Activated CD8-positive, alpha-beta memory T cell treated with anti-CD3 and anti-CD28 coated beads for 36 hours (primary cell): Measurements from ENCODE around the gene MAP3K14. TPM values are rescaled to one million over a fixed set of nuclear protein-coding genes. Genes with fewer than 3 reads are reported as not detected.

Experiments
- CTCF ChIA-PET: fragments of 350-600 bp; sonication (Branson Sonifier 250); formaldehyde crosslinking; loops from one replicate; lab custom pipeline; 2021; ENCODE audit warnings: antibody characterized with exemption; lab: Charles Lee
- POLR2A ChIA-PET: fragments of 350-600 bp; sonication (Branson Sonifier 250); formaldehyde crosslinking; loops from one replicate; lab custom pipeline; 2021; ENCODE audit warnings: antibody characterized with exemption; lab: Charles Lee
- total RNA-seq, 2 experiments: library from RNA; stranded (reverse); gene quantifications; one replicate each; pipeline ENCODE4 v1.2.3, GENCODE V29; 2021

MAP3K14 gene
- total RNA-seq, 2 experiments from 2014 or later, result 47.5 to 51.6 TPM

DNA sequence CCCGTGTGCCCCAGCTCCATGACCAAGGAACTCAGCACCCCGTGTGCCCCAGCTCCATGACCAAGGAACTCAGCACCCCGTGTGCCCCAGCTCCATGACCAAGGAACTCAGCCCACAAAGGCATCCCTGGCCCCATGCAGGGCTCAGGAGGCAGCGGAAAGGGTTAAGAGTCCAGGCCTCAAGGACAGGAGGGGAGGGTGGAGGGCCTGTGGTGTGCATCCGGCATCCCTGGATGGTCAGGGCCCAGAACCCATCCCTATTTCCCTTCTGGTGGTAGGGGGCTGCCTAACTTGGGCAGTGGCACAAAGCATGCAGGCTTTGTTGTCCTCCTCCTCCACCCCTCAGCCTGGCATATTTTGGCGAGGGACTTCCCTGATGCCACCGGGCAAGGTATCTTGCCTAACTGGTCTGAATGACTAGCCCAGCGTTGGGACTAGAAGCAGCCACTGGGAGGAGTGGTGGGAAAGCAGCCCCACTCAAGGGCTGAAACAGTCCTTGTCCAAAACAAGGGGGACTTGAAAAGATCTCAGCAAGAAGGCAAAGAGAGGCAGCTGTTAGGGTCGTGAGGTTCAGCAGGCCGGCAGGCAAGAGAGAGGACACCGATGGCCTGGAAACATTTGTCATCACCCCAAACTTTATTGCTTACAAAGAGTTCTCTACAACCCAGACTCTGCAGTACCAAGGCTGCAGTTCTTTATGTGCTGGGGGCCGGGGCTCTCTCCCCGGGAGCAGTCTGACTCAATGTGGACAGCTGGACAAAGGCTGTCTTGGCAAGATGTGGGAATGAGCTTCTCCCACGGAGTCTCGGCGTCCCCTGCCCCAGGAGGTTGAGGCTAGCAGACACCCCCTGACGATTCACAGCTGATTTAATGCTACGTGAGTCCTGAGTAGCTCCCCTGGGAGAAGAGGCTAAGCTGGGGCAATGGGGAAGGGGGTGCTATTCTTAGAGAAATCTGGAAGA is 54.0 kb downstream of the MAP3K14 start:
- POLR2A ChIA-PET, result interaction anchor here (0.8 to 1.3 kb wide), 2 partner anchors 38 to 130 kb away, joined by 3 read pairs; no protein-coding TSS in a partner anchor
- CTCF ChIA-PET, result interaction anchor here (1.2 to 6.0 kb wide), 3 partner anchors 14 to 122 kb away, joined by 3 to 32 read pairs (median 4); no protein-coding TSS in a partner anchor

DNA sequence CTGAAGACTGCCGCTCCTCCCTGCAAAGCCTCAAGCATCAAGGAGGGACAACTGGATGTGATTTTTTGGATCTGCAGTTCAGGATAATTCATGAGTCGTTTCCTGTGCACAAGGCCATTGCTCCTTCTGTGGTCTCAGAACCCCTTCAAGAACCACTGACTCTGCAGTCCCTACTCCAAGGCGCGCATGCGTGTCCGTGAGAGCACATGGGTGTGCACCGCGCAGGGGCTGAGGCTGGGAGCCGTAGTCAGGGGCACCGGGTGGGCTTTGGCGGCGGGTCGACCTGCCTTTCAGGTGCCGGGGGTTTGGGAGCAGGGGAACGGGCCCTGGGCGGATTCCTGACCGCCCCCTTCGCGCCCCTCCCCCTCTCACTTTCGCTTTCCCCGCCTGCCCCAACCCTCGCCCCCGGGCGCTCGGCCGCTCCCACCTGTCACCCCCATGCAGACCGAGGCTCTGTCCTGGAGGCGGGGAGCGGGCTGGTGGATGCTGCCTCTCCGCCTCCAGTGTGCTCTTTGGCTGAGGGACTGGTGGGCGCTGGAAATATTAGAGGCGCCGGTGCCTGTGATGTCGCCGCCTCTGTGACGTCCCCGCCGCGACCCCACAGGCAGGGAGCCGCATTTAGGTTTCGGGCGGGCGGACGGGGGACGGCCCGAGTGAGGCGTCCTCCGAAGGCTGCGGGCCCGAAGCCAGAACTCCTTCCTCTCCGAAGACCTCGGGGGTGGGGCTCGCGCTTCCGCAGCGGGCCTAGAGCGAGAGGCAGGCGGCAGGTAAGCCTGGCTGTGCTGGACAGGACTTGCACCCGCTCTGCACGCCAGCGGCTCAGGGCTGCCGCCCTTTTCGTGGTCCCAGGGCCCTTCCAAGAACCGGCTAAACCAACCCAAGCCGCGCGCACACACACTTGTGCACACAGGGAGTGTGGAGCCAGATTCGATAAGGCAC is 55.0 kb downstream of the MAP3K14 start, which contains the start of gene SPATA32:
TSS of gene SPATA32 (minus strand) at position 518 of the 939 bp plus-strand sequence. CDS start at position 440, 78 bp downstream.
- POLR2A ChIA-PET, result interaction anchor here (1.3 kb wide), 1 partner anchor 131 kb away, joined by 3 read pairs; no protein-coding TSS in a partner anchor
- CTCF ChIA-PET, result interaction anchor here (1.3 to 6.0 kb wide), 3 partner anchors 13 to 56 kb away, joined by 3 to 32 read pairs (median 4); no protein-coding TSS in a partner anchor

DNA sequence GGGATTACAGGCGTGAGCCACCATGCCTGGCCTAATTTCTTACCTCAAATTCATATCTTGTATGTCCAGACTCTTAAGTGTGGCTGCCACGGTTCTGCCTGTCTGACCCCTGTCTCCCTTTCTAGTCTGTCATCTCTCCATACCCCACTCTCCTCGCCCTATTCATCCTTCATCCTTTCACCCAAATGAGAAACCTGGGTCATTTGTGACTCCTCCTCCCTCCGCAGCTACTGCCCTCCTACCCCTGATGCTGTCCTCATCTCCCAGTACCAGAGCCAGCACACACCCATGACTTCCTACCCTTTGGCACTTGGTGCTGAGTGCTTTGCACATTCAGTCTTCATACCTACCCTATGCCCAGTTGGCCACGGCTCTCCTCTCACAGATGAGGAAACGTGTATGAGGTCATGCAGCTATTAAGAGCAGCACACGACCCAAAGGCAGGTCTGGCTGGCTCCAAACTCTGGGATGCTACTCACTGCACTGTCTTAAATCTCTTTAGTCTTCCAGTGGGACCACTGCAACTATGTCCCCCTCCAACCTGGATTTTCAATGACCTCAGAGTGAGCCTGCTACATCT is 56.5 kb downstream of the MAP3K14 start:
- POLR2A ChIA-PET, result no interaction called here
- CTCF ChIA-PET, result interaction anchor here (0.6 to 1.5 kb wide), 3 partner anchors 12 to 43 kb away, joined by 3 to 4 read pairs (median 3); no protein-coding TSS in a partner anchor

DNA sequence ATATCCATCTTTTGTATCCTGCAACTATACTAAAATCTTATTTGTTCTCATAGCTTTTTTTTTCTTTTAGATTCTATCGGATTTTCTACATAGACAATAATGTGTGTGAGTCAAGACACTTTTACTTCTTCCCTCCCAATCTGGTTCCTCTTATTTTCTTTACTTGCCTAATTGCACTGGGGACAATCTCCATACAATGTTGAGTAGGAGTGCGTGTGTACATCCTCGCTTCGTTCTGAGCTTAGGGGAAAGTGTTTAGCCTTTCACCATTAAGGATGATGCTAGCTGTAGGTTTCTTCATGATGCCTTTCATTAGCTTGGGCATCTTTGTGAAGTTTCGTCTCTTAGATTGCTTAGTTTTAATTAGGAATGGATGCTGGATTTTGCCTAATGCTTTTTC is 57.8 kb downstream of the MAP3K14 start:
- ChIA-PET CTCF (interaction anchor here (0.6 to 1.1 kb wide), 5 partner anchors 10 to 102 kb away, joined by 3 to 4 read pairs (median 3); no protein-coding TSS in a partner anchor), POLR2A (interaction anchor here (0.5 to 0.6 kb wide), 2 partner anchors 130 to 403 kb away, joined by 7 to 12 read pairs; no protein-coding TSS in a partner anchor)

DNA sequence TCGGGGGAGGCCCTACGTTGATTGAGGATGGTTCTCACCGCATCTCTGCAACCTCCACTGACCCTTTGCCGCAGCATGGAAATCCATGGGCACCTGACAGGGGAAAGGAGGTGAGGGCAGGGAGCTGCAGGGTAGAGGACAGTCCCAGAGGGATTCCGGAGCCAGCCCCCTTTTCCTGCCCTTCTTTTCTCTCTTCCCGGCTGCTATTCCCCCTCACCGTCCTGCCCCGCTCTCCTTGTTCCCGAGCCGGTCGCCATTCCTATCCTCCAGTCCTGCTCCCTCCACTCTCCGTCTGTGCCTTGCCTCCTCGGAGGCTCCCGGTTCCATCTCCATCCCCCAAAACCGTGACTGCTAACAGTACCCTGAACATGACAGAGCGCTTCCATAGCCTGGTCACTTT is 59.7 kb downstream of the MAP3K14 start:
- POLR2A ChIA-PET, result interaction anchor here (1.7 kb wide), 1 partner anchor 9 kb away, joined by 5 read pairs; no protein-coding TSS in a partner anchor
- CTCF ChIA-PET, result interaction anchor here (0.6 to 2.2 kb wide), 8 partner anchors 8 to 128 kb away, joined by 3 to 9 read pairs (median 4); no protein-coding TSS in a partner anchor

DNA sequence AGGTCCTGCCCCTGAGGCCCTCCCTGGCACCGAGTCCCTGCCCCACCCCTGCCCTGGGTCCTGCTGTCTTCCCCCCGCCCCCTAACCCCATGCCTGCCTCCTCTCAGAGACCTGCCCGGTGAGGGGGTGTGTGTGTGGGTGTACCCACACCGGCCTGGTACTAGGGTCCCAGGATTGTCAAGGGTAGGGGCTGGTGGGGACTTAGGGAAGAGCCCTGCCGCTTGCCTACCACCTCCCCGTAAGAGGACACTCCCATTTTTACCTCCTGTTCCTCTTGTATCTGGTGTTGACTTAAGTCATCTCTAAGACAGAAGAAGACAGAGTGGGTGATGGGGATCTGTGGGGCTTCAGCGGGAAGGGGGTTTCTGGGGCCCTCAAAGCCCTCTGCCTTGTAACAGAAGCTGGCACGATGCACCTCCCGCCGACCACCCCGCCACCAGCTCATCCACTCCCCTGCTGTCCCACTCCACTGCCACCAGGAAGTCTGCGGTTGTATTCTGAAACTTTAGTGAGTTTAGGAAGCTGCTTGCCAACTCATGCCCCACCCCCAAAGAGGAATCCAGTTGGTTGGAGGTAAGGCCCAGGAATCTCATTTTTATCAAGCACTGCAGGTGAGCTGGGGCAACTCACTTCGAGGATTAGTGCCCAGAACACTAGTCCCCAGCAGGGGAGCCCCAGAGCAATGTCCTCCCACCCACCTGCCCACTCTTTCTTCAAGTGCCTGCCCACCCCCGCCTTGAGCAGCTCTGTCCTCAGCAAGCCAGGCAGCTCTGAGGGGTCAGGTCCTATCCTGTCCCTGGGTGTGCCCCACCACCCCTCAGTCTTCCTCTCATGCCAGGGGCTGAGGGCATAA is 60.5 kb downstream of the MAP3K14 start:
- ChIA-PET CTCF (interaction anchor here (0.7 to 2.2 kb wide), 10 partner anchors 21 to 129 kb away, joined by 3 to 9 read pairs (median 4); partner anchors contain the start of genes ACBD4 and HEXIM1), POLR2A (interaction anchor here (1.7 kb wide), 1 partner anchor 8 kb away, joined by 5 read pairs; no protein-coding TSS in a partner anchor)

DNA sequence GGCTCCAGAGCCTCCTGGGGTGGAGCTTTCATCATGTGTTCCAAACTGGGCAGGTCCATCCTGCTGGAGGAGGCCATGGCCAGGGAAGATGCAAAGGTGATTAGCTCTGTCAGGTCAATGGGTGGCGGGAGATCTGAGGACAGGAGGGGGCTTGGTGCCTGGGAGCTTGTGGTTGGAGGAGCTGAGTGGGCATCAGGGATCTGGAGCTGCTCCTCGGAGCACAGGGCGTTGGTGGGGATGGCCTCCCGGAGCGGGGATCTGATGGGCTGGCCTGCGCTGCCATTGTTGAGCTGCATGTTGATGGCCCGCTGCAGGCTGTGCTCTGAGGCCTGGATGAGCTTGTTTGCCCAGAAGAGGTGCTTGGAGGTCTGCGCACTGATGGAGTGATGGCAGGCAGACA is 61.5 kb downstream of the MAP3K14 start:
- POLR2A ChIA-PET, result interaction anchor here (1.1 kb wide), 1 partner anchor 26 kb away, joined by 3 read pairs; no protein-coding TSS in a partner anchor
- CTCF ChIA-PET, result interaction anchor here (0.9 to 2.2 kb wide), 5 partner anchors 19 to 120 kb away, joined by 3 to 5 read pairs (median 4); partner anchors contain the start of genes ACBD4 and HEXIM1

DNA sequence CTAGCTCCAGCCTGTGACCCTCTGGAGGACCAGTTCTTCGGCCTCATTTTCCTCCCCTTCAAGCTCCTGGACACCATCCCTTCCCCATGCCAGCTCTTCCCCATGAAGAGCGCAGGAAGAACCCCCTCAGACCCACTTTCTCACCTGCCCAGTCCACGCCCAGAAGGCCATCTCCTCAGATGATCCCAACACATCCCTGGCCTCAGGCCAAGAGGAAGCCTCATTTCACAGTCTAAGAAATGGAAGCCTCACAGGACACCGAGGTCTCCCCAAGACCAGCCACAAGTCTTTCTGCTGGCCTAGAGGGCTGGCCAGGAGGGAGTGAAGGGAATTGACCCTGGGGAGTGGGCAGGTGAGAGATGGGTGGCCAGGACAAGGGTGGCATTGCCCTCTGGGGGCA is 62.9 kb downstream of the MAP3K14 start:
- ChIA-PET CTCF (interaction anchor here (1.4 to 1.9 kb wide), 4 partner anchors 18 to 132 kb away, joined by 3 to 9 read pairs (median 4); partner anchors contain the start of gene ACBD4), POLR2A (interaction anchor here (0.5 to 0.9 kb wide), 2 partner anchors 20 to 25 kb away, joined by 6 to 11 read pairs; no protein-coding TSS in a partner anchor)

DNA sequence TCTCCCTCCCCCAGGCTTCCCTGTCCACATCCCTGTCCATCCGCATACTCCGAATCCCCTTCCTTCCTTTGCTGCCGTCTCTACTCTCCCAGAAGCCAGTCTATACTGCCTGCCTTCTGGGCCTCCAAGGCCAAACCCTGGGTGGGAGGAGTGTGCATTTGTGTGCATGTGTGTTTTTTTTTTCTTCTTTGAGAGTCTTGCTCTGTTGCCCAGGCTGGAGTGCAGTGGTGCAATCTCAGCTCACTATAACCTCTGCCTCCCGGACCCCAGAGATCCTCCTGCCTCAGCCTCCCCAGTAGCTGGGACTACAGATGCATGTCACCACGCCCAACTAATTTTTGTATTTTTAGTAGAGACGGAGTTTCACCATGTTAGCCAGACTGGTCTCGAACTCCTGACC is 63.6 kb downstream of the MAP3K14 start:
- POLR2A ChIA-PET, result interaction anchor here (0.7 to 0.9 kb wide), 2 partner anchors 24 to 32 kb away, joined by 3 to 11 read pairs; no protein-coding TSS in a partner anchor

DNA sequence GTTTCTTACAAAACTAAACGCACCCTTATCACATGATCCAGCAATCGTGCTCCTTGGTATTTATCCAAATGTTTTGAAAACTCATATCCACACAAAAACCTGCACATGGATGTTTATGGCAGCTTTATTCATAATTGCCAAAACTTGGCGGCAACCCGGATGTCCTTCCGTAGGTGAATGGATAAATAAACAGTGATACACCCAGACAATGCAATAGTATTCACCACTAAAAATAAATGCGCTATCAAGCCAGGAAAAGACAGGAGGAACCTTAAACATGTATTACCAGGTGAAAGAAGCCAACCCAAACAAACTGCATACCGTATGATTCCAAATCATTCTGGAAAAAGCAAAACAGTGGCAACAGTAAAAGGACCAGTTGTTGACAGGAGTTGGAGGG is 64.9 kb downstream of the MAP3K14 start:
- CTCF ChIA-PET, result interaction anchor here (1.1 to 7.7 kb wide), 3 partner anchors 13 to 33 kb away, joined by 3 to 44 read pairs (median 3); no protein-coding TSS in a partner anchor
- POLR2A ChIA-PET, result no interaction called here

More for the DNA sequence above, 63.6 kb downstream of the MAP3K14 start:
- CTCF ChIA-PET, result interaction anchor here (0.7 to 1.9 kb wide), 4 partner anchors 17 to 132 kb away, joined by 3 to 9 read pairs (median 4); partner anchors contain the start of gene ACBD4

DNA sequence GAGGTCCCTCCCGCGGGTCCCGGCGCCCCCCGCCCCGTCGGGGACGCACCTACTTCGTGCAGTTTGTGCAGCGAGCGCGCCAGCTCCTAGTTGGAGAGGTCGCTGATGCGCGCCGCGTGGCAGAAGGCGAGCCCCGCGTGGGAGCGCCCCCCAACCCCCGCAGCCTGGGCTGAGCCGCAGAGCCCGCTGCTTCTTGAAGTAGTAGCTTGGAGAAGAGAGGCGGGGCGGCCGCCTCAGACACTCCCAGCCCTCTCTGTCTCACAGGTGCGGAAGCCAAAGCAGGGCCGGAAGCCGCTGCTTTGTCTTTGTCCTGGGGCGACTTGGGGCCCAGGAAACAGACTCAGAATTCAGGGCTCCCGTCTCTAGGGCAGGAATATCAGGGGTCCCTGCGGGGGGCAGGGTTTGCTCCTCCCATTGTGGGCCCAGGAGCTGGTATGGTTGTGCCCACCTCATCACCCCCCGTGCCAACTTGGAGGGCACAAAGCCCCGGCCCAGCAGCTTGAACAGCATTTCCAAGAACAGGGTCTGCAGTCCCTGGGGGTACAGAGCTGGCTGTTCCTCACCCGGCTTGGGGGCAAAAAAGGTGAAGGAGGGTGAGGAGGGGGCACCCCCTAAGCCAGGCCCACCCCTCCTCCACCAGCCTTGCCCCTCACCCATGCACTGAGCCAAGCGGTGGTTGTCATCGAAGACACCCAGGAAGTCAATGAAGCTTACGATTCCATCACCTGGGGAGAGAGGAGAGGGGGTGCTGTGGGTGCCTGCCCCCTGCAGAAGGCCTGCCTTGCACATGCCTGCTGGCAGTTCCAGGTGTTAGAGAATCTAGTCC is 68.5 kb downstream of the MAP3K14 start:
- POLR2A ChIA-PET, result interaction anchor here (0.6 to 2.8 kb wide), 8 partner anchors 9 to 144 kb away, joined by 3 to 24 read pairs (median 5); partner anchors contain the start of genes HEXIM1 and MAP3K14
- CTCF ChIA-PET, result interaction anchor here (1.0 to 22.6 kb wide), 9 partner anchors 9 to 99 kb away, joined by 3 to 366 read pairs (median 3); partner anchors contain the start of genes FMNL1 and HEXIM1

DNA sequence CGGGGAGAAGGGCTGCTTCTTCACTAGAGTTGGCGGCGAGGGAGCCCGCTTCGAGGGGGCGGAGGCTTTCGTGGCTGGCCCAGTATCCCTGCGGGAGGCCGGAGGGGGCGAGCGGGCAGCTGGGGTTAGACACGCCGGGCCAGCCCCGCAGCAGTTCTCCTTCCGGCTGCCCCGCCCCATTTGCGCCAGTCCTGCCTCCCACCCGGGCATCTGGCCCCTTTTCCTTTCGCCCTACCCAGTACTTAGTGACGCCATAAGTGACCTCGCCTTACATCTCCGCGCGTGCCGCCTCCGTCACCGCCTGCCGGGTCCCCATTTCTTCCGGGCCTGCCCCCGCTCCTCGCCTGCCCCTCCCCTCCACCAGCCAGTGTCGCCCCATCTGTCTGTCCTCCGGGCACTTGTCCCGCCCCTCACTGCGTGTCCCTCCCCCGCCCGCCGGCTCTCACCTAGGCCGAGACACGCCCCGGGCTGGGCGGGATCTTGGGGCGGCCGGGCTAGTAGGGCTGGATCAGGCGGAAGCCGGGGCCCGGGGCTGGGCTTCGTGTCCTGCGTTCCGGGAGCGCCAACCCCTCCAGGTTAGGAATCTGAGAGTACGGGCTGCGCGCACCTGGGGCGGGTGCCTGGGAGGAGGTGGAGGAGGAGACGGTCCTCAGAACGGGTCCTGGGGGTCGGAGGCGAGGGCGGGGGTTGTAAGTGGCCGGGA is 69.2 kb downstream of the MAP3K14 start:
- CTCF ChIA-PET, result interaction anchor here (0.6 to 22.6 kb wide), 7 partner anchors 13 to 138 kb away, joined by 3 to 366 read pairs (median 8); partner anchors contain the start of genes ACBD4, FMNL1 and HEXIM1
- POLR2A ChIA-PET, result interaction anchor here (0.6 to 2.8 kb wide), 7 partner anchors 12 to 145 kb away, joined by 3 to 24 read pairs (median 3); partner anchors contain the start of genes FMNL1 and MAP3K14

DNA sequence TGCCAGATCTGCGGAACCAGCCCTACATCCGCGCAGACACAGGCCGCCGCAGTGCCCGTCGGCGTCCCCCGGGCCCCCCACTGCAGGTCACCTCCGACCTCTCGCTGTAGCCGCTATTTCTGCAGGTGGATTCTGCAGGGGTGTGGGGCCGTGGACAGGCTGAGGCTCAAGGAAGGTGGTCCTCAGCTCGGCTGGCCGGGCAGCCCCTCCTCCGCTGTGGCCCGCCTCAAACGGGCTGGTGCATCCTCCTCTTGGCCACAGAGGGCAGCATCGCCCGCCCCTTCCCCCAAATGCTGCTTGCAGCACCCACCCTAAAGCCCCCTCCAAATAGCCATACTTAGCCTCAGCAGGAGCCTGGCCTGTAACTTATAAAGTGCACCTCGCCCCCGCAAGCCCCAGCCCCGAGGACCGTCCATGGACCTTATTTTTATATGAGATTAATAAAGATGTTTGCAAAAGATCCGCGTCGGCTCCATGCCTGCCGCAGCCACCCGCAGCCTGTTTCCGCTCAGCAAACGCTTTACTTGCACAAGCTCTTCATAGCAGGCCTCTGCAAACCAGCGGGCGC is 69.9 kb downstream of the MAP3K14 start:
- POLR2A ChIA-PET, result interaction anchor here (1.0 to 2.8 kb wide), 2 partner anchors 18 to 26 kb away, joined by 3 to 24 read pairs; partner anchors contain the start of gene FMNL1
- CTCF ChIA-PET, result interaction anchor here (0.6 to 22.6 kb wide), 6 partner anchors 12 to 138 kb away, joined by 3 to 366 read pairs (median 10); partner anchors contain the start of genes ACBD4, FMNL1 and HEXIM1

DNA sequence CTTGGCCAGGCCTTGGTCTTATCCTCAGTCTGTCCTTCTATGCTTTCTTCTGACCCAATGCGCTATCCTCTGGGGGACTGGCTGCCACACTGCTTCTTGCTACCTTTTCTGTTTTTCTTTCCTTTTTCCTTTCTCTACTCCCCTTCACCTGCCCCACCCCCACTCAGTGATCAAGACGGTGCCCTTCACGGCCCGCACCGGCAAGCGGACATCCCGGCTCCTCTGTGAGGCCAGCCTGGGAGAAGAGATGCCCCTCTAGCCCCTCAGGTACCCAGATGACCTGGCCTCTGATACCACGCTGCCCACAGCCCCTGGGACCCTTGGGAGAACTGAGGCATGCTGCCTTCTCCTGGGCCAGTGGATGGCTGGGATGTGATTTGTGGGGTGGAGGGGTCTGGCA is 70.5 kb downstream of the MAP3K14 start:
- ChIA-PET CTCF (interaction anchor here (7.7 to 22.6 kb wide), 2 partner anchors 11 to 26 kb away, joined by 44 to 366 read pairs; partner anchors contain the start of gene FMNL1), POLR2A (interaction anchor here (1.0 to 2.8 kb wide), 2 partner anchors 17 to 25 kb away, joined by 3 to 24 read pairs; partner anchors contain the start of gene FMNL1)
